Stimulated activated CD8-positive, alpha-beta memory T cell treated with anti-CD3 and anti-CD28 coated beads, Interleukin-15, amount 100 ng/mL, for 4 hours (primary cell): ENCODE measurements around the gene CETN2.
"Not testable (repeated sequence)": the region's sequence is repeated elsewhere in the genome, so short reads cannot be mapped to it uniquely, and the experiment has no call there.

ENCODE experiments used
- DNase-seq, 2 donors: peaks; one replicate each; pipeline ENCODE4 v3.0.0-alpha.2; 2020; ENCODE audit warnings: low read depth in 2 of 2

Gene CETN2

DNA sequence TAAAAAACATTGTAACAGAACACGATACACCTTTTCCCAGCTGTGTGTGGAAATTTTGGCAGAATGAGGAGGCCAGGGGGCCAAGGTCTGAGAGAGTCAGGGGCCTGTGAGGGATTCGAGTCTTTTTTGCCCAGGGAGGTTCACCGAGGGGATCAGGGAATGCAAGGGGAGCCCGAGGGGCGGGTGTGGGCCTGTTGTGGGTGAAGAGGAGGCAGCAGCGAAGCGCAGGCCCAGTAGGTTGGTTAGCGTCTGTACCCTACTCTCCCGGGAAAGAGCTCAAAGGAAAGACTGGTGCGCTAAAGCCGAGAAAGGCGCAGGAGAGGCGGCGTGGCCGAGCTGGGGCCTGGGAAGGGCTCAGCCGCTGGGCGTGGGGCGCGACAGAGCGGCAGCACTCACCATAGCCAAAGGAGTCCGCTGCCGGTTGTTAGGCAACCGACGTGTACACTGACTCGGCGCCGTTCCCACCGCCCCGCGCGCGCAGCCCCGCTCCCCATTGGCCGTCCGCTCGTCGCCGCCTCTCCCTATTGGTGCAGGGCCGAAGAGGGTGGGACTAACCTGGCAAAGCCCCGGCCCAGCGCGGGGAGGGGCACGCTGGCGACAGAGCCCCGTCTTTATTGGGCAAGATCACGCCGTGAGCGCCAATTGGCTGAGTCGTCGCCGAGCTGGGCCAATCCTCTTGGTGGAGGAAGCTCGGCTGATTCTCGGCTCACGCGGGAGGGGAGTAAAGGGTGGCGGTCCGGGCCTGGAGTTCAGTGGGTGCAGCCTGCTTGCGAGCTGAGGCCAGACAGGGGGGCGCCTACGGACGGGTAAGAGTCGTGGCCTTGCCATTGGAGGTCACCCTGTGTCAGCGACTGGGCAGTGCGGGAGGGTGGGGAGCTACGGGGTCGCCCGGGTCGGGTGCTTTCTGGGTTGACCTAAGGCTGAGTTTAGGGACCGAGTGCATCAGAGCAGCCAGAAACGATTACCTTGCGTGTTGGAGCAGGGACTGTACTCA lies at the start of gene CETN2, which contains the start of gene NSDHL:
Gene CETN2, minus strand, starts transcription at position 446 of the 994 bp plus-strand sequence. Its CDS starts 47 bp downstream, at position 399.
Gene NSDHL, plus strand, starts transcription at position 752 of the 994 bp plus-strand sequence. CDS start 15,262 bp downstream, outside the sequence.
- peak; percentile 84 to 88 for DNase-seq

DNA sequence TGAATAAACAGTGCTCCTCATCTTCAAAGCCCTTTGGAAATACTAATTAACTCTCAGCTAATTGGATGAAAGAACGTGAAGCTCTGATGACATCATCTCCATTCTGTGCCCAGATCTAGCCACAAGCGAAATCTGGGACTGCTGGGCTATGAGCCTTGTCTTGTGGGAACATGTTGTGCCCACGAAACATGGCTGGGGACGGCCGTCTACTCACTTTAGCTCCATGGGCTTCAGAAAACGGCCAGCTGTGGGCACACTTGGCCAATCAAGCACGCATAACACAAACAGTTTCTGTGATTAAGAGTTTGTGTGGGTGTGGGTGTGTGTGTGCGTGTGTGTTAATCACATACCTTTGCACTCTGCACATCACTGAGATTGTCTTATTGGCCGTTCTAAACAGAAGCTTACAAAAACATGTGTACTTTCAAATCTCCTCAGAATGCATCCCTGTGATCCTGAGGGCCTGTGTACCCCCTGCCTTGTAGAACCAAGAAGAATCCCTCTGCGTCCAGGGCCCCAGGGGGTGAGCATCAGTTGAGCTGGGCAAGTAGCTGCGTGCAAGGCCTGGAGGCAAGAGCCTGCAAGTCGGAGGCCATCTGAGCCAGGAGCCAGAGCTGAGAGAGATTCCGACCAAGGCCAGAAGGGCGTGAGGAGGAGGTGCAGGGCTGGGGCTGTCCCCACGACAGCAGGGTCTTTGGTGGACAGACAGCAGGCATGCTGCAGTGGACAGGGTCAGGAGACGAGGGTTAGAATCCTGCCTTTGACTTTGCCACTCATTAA lies 48.6 kb upstream of the CETN2 start:
- DNase-seq, result no peak

DNA sequence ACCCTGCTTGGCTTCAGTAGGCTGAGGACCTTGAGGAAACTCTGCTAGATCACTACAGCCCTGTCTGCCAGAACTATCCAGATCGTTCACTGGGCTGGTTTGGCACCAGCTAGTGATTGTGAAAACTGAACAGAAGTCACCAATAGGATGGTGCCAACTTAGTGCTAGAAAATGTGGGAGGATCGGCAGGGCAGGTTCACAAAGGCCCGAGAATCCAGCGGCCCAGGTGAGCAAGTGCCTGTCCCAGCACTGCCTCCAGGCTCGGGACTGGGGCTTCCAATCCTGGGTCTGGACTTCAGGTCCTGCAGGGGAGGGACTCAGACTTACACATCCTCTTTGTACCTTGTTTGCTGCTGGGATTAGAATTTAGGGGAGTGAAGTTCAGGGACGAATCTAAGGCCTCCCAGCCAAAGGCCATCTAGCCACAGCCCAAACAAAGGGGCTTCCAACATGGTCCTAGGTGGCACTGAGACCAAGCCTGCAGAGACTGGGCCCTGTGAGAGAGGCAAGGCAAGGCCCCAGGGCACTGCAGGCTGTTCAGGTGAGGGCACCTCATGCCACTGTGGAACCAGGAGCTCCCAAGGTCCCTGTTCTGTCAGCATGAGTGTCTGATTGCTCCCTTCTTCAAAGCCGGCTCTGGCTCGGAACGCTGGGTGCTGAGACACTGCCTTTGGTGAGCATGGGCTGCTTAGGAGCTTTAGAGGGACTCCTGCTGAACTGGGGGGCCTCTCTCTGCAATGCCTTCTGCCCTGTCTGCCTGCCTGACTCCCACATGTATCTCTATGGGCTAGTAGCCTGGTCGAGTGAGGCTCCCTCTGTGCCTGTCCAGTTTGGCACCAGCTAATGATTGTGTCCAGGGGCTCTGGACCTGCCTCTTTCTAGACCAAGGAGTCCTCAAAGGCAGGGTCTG lies 46.6 kb upstream of the CETN2 start:
- DNase-seq, result no peak

DNA sequence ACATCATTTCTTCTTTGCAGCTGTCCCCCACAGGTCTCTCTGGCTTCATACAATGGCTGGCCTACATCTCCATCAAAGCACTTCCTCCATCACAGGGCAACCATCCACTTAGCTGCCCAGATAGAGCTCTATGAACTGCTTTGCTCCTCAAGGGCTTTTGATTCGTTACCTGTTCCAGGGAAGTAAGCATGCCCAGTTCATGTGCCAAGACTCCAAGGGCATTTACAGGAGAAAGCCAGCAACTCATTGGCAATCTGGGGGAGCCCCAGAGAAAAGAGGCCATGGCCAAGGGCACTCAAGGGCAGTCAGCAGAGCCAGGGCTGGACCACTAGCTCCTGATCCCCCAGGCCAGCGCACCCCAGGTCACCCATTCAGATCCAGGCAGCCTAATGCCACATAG lies 42.8 kb upstream of the CETN2 start:
- DNase-seq, result no peak

DNA sequence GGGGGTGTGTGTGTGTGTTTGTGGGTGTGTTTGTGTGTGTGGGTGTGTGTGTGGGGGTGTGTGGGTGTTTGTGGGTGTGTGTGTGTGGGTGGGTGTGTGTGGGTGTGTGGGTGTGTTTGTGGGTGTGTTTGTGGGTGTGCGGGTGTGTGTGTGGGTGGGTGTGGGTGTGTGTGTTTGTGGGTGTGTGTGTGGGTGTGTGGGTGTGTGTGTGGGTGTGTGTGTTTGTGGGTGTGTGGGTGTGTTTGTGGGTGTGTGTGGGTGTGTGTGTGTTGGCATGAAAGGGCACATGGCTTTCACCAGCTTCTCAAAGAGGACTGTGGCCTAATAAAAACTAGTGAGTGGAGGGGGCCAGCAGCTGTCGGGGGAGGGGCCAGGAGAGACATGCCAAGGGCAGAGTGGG lies 42.0 kb upstream of the CETN2 start:
- DNase-seq, result no peak

DNA sequence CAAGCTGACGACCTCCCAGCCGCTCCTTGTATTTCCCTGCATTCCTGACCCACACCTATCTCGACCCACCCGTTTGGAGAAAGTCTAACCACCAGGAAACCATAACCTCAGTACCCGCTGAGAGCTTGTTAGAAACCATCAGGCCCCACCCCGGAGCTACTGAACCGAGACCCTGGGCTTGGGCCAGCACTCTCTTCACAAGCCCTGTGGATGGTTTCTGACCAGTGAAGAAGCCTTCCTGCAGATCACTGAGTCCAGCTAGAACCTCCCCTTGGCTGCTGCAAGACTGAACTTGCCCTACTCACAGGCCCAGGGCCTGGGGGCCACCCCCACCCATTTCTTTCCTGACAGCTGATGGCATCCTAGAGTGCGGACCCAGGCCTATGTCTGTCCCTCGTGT lies 40.7 kb upstream of the CETN2 start:
- no peak for DNase-seq

DNA sequence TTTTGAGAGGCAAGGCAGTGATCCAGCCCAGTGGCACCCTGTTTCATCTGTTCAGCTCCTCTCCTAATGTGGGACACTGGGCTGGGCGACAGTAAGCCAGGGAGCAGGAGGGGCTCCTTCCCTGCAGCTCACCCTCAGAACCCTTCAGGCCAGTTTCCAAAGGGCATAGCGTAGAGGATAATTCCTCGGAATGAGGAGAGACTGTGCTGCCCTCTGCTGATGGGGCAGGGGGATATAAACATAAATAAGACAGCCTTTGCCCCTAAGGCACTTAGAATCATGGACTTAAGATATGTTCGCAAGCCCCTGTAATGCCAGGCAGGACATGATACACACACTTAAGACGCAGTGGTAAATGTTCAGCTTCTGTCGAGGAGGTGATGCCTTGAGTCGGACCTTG lies 39.4 kb upstream of the CETN2 start:
- no peak for DNase-seq

DNA sequence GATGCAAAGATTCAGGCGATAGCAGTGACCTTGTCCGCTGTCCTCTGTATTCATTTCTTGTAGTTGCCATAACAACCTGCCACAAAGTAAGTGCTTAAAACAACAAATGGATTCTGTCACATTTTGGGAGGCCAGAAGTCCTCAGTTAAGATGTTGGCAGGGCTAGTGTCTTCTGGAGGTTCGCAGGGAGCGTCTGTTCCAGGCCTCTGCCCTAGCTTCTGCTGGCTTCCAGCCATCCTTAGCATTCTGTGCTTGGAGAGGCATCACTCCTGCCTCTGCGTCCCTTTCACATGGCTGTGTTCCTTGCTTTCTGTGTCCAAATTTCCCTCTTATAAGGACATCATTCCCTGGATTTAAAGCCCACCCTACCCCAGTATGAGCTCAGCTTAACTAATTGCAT lies 35.8 kb upstream of the CETN2 start:
- DNase-seq, result no peak

DNA sequence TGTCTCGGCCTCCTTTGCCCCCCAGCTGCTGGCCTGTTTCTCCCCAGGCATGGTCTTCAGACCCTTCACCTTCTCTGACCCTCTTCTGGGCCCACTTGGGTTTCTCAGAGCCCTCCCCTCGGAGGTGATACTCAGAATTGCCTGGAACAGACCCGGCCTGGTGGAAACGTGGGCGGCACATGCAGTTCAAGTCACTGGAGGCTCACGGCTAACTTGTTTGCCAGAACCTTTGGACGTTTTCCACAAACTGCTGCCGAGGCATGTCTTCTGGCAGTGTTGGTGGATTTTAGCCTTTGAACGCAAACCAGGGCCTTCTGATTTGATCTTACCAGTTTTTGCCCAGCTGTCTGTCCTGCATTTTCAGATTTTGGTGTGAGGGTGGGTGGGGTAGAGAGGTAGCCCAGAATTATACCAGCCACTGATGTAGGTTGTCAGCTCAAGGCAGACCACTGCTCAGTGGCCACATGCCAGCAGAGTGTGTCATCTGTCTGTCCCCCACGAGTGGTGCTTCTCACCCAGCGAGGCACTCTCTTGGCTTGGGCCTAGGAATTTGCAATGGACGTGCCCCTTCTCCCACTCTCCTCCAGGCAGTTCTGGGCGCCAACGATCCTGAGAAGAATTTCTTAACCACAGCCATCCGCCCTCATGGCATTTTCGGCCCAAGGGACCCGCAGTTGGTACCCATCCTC lies 34.8 kb upstream of the CETN2 start:
- DNase-seq, result no peak

DNA sequence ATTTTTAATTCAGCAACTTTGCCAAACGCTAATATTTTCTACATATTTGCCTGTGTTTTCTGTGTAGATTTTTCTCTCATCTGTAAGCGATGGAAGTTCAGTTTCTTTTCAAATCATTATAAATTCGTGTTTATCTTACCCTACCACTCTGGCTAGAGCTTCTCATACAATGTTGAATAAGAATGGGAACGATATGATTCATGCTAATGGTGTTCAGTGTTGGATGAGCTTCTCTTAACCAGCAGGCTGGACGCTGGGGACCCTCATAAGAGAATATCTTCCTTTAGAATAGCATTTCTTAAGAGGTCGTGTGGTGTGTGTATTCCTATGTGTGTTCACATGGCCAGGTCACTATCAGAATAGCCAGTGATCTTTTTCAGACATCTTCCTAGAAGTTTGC lies 31.3 kb upstream of the CETN2 start:
- DNase-seq, result no peak

DNA sequence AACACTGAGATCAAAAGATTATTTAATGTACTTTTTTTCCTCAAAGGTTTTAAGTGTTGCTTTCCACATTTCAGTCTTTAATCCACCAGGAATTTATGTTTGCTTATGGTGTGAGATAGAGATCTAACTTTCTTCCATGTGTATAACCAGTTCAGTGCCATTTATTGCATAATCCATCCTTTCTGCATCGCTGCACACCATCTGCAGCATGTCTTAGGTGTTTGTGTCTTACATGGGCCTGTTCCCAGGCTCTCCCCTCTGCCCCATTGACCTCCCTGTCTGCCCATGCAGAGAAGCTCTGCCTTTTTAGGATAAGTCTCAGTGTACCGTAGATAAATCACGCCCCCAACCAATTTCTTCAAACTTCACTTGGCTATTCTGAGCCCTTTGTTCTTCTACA lies 30.6 kb upstream of the CETN2 start:
- no peak for DNase-seq

DNA sequence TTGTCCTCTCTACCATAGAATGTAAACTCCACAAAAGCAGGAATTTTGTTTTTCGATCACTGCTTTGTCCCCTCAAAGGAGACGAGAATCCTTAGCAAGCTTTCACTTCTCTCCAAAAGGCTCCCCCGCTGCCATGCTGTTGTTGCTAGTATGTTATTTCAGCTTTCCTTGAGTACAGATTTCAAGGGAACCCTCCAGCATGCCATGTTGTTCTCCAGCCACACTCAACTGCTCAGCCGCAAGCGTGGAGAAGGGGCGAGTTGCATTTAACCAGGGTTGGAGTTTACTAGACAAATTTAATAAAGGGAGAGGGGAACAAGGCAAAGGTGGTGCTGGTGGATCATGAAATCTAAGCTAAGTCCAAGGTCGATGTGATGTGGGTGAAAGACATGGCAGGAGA lies 23.4 kb upstream of the CETN2 start:
- no peak for DNase-seq

DNA sequence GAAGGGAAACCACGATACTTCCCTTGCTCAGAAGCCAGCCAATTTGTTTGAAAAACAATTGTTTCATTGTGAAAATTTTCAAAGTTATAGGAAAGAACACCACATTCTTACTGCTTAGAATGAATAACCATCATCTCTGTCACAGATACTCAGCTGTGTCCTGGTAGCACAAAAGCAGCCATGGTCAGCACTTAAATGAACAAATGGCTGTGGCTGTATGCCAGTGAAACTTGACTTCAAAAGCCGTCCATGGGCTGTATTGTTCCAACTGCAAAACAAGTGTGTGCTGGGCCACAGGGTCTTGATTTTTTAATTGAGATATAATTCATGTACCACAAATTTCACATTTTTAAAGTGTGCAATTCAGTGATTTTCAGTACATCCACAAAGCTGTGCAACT lies 19.9 kb upstream of the CETN2 start:
- DNase-seq, result no peak

DNA sequence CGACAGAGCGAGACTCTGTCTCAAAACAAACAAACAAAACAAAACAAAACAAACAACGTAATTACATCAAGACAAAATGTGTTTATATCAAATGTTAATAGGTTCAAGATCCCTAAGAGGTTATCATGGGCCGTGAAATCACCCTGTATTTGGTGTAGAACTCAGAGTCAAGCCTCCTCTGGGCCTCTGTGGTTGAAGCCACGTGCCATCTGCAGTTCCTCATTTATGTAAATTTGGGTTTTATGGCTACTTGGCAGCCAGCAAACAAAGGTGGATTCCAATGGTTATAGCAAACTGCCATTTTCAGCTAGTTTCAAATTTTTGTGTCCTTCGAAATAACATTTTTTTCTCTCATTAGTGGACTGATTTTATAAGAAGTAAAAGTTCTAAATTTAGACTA lies 16.7 kb upstream of the CETN2 start:
- no peak for DNase-seq

DNA sequence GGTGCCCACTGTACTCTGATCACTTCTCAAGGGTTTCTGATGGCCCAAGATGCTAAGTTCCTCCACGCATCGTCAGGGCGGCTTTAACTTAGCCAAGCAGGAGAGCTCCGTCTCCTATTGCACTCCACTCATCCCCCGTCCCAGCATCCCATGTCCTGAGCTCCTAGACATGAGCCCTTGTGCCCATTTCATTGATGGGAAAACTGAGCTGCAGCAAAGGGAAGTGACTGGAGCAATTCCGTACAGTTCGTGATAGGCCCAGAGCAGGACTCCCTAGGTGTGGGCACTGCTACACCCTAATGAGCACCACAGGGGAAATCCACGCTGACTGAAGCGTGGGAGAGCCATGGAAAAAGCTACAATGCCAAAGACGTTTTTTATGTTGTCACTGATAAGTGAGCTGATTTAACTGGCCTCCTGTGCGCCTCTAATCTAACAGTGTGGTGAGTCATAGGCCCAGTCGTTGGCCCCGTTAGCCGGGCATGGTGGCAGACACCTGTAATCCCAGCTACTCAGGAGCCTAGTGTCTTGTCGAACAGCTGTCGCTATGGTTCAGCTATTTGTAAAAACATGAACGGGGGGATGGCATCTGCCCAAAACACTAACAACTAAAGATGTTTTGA lies 15.2 kb upstream of the CETN2 start:
- no peak for DNase-seq

DNA sequence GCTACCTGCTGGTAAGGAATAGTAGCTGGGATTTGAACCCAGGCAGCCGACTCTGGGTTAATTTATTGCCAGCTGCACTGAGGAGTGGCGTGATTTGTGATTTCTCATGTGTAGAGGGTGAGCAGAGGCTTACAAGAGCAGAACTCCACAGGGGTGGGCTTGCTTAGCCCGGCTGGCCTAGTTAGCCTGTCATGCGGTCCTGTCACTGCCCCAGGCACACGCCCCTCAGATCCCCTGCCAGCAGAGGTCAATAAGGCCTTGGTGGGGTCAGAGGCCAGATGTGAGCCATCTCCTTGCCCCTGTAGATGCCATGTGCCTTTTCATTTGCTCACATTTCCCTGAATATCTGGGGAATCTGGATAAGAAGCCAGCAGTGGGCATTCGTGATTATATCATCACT lies 13.7 kb upstream of the CETN2 start:
- DNase-seq, result no peak

DNA sequence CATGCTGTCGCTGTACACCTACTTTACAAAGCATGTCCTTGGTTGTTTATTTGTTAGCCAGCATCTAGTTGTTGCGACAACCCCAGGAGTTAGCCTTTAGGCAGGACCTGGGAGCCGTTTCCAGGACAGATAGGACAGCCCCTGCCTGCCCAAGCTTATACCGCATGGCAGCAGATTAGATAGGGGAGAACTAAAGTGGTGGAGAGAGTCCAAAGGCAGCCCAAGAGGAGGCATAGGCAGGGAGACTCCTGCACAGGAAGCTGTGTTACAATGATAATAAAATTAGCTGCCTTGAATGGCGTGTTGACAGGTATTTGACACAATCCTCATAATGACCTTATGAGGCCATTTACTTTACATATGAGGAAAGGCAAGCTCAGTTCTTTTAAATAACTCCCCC lies 13.3 kb upstream of the CETN2 start:
- DNase-seq, result no peak

DNA sequence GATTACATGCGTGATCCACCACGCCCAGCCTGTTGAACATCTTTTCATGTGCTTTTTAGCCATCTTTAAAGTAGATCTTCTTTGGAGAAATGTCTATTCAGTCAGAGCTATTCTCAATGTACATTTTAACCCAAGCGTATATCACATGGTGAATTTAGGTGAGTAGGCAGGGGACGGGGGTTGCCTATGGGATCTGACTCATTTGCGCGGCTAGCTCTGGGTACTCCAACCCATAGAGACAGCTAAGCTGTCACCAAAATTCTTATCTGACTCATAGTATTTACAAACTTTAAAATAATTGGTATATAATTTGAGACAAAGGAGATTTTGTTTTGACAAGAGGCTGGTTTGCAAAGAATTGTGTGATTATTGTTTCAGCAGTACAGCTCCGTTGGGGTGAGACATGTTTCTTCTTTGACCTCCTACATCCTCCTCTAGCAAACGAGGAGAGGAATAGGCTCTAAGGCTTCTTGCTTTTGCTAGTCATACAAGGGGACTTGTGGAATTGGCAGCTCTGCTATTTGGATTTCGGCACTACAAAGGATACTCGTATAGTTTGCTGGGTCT lies 12.3 kb upstream of the CETN2 start:
- DNase-seq, result no peak

DNA sequence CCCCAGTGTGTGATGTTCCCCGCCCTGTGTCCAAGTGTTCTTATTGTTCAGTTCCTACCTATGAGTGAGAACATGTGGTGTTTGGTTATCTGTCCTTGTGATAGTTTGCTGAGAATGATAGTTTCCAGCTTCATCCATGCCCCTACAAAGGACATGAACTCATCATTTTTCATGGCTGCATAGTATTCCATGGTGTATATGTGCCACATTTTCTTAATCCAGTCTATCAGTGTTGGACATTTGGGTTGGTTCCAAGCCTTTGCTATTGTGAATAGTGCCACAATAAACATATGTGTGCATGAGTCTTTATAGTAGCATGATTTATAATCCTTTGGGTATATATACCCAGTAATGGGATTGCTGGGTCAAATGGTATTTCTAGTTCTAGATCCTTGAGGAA lies 4.9 kb upstream of the CETN2 start:
- not testable (repeated sequence) for DNase-seq

DNA sequence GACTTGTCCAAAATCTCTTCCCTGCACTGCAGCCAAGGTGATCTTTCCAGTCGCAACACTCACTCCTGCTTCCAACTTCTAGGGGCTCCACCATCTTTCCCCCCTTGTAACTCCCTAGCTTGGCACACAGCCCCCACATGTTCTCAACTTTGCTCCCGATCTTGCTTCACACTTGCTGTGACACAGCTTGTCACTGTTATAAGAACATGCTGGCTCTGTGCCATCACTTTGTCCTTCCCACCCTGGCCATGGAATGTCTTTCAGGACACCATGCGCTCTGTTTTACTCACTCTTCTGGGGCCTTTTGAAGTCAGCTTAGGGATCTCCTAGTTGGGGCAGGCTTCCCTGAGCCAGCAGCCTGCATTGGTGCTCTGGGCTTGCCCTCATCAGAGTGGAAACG lies 2.8 kb upstream of the CETN2 start:
- no peak for DNase-seq
